ENCODE measurements around the gene VEZT. TPM values are rescaled to one million over a fixed set of nuclear protein-coding genes. Genes with fewer than 3 reads are reported as not detected.
"Not testable (repeated sequence)": the region's sequence is repeated elsewhere in the genome, so short reads cannot be mapped to it uniquely, and the experiment has no call there.

Gene VEZT
- total RNA-seq, 4 donors from 2014 or later = 101 to 186 (median 160) TPM

DNA sequence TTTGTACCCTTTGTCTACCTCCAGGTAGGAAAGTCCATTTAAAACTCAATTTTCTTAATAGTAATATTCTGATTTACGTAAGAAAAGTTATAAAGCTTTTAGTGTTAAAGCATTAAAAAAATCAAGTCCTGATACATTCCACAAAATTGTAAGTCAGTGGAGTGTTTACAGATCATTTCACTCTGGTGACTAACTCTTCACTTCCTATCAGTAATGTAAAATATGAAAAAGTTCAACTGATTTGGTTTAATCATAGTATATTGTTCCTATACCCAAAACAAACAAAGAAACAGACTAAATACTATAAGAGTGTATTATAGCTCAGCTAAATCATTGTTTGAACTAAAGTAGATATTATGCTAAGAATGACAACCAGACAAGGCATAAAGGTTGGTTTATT is 85.9 kb downstream of the VEZT start:
- DNase-seq = no peak
- Histone ChIP-seq H3K9me3 (no peaks in the 10 kb centered on the region), H3K4me3 (replicated peaks in 1 of 3) (no peak overlapping the region), H3K27me3 (no peaks in the 10 kb centered on the region), H3K36me3 (peaks cover 1 to 4% of the 10 kb centered on the region in 2 donors), H3K4me1 (peaks cover 0 to 12% of the 10 kb centered on the region in 2 donors), H3K27ac (peak overlapping the region in 1 of 3 donors; percentile 1)
- TF ChIP-seq, protein P1, sequence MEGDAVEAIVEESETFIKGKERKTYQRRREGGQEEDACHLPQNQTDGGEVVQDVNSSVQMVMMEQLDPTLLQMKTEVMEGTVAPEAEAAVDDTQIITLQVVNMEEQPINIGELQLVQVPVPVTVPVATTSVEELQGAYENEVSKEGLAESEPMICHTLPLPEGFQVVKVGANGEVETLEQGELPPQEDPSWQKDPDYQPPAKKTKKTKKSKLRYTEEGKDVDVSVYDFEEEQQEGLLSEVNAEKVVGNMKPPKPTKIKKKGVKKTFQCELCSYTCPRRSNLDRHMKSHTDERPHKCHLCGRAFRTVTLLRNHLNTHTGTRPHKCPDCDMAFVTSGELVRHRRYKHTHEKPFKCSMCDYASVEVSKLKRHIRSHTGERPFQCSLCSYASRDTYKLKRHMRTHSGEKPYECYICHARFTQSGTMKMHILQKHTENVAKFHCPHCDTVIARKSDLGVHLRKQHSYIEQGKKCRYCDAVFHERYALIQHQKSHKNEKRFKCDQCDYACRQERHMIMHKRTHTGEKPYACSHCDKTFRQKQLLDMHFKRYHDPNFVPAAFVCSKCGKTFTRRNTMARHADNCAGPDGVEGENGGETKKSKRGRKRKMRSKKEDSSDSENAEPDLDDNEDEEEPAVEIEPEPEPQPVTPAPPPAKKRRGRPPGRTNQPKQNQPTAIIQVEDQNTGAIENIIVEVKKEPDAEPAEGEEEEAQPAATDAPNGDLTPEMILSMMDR (IDR thresholded peaks at IDR 0.05) = no peak
- TF ChIP-seq POLR2A (IDR thresholded peaks at IDR 0.05) = no peak
- intact Hi-C loops (cut with DNase I) = no loop called here
- 94 to 98% methylated on average over 1 of the region's 1 CpG for WGBS, 2 donors

DNA sequence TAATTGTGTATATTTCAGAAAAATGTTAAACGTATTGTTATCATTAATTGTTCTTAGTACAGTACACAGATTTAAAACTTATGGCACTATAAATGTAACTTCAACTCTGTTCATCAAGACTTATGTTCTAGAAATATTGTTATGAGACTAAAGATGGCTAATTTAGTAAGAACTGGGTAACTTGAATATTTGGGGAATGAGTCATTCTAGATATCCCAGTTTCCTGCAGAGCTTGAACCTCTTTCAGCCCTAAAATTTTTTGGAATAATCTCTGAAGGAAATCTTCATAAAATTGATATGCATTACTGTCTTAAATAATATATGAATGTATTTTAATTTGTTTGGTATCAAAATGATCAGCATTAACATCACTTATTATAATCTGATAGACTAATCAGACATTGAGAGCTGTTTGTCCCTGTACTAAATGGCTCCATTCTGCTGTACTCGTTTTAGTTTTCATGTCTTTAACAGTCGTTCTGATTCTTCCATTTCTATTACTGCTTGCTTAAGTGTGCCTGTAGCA is 87.1 kb downstream of the VEZT start:
- Histone ChIP-seq H3K27me3 (no peaks in the 10 kb centered on the region), H3K36me3 (peaks cover 9% of the 10 kb centered on the region in 2 donors), H3K27ac (no peak overlapping the region), H3K9me3 (no peaks in the 10 kb centered on the region), H3K4me1 (peaks cover 0 to 12% of the 10 kb centered on the region in 2 donors), H3K4me3 (replicated peaks in 1 of 3) (no peak overlapping the region)
- TF ChIP-seq, protein P1 (IDR thresholded peaks at IDR 0.05) = no peak
- no peak for TF ChIP-seq POLR2A (IDR thresholded peaks at IDR 0.05)
- 79 to 80% methylated on average over 3 of the region's 3 CpGs for WGBS, 2 donors
- intact Hi-C loops (cut with DNase I) = no loop called here
- no peak for DNase-seq

DNA sequence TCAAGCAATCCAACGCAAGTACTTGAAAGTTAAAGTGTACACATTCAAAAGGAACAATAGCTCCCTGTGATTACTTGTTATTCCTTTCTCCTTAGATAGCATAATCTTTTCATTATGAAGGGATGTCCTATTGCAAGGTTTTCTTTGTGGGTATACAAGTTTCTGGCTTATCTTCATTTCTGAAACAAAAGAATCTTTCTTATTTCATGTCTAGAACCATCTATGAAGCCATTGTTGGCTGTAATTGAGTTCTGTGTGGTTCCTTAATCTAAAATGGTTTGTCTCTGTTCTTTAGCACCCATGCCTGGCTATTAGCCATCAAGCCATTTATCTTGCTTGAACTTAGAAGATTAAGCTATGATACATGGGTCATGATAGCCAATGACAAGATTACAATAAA is 95.0 kb downstream of the VEZT start:
- WGBS, 2 donors = 28 to 48% methylated on average over 1 of the region's 1 CpG
- no peaks in the 10 kb centered on the region for H3K4me1 ChIP-seq
- intact Hi-C loops (cut with DNase I) = no loop called here
- DNase-seq = no peak
- no peak overlapping the region for H3K4me3 ChIP-seq (replicated peaks in 1 of 3)
- no peak overlapping the region for H3K27ac ChIP-seq
- H3K9me3 ChIP-seq = no peaks in the 10 kb centered on the region
- H3K27me3 ChIP-seq = no peaks in the 10 kb centered on the region
- no peak for TF ChIP-seq POLR2A (IDR thresholded peaks at IDR 0.05)
- TF ChIP-seq, protein P1 (IDR thresholded peaks at IDR 0.05) = no peak
- peaks cover 9% of the 10 kb centered on the region in 2 donors for H3K36me3 ChIP-seq

DNA sequence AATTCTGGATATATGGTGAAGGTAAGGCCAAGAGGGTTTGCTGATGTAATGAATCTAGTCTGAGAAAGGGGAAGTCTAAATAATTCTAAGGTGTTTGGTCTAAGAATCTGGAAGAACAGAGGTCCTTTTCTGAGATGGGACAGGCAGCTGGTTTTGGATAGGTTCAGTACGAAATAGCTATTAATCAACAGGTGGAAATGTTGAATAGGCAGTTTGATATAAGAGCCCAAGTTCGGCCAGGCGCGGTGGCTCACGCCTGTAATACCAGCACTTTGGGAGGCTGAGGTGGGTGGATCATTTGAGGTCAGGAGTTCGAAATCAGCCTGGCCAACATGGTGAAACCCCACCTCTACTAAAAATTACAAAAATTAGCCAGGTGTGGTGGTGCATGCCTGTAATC is 97.1 kb downstream of the VEZT start:
- H3K36me3 ChIP-seq; H3K27ac ChIP-seq; H3K4me3 ChIP-seq (replicated peaks in 1 of 3); intact Hi-C loops (cut with DNase I); H3K27me3 ChIP-seq; H3K9me3 ChIP-seq; DNase-seq; H3K4me1 ChIP-seq: not testable (repeated sequence)
- WGBS, 2 donors = 91% methylated on average over 6 of the region's 6 CpGs

DNA sequence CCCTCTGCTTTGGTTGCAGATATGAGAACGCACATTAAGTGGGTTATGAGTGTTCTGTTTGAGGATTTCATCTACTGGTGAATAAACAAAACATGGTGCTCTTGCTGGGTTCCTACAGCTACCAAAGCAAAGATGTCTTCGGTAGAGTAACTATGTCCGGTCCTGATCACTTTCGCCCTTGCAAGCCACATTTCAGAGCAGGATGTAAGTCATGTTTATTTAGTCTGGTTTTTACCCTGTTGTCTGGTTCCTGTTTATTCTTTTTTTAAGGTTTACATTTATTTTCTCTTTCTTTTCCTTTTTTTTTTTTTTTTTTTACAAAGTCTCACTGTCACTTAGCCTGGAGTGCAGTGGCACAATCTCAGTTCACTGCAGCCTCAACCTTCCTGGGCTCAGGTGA is 99.2 kb downstream of the VEZT start:
- no peaks in the 10 kb centered on the region for H3K27me3 ChIP-seq
- no peak for DNase-seq
- no peak overlapping the region for H3K4me3 ChIP-seq (replicated peaks in 1 of 3)
- no peaks in the 10 kb centered on the region for H3K4me1 ChIP-seq
- intact Hi-C loops (cut with DNase I) = no loop called here
- 85 to 86% methylated on average over 4 of the region's 4 CpGs for WGBS, 2 donors
- TF ChIP-seq, protein P1 (IDR thresholded peaks at IDR 0.05) = no peak
- TF ChIP-seq POLR2A (IDR thresholded peaks at IDR 0.05) = no peak
- H3K36me3 ChIP-seq = no peaks in the 10 kb centered on the region
- H3K9me3 ChIP-seq = no peaks in the 10 kb centered on the region
- H3K27ac ChIP-seq = no peak overlapping the region

All from thyroid gland (tissue), 4 donors.